GM21360 (cell line): ENCODE results near the gene LPIN1.
"Not testable (repeated sequence)": the region's sequence is repeated elsewhere in the genome, so short reads cannot be mapped to it uniquely, and the experiment has no call there.

Source experiments
- ATAC-seq: cut with Tn5 transposase; IDR thresholded peaks from one replicate; pipeline ENCODE4 v1.9.1; 2021; ENCODE audit warnings: mild to moderate bottlenecking, moderate library complexity; ENCODE audit not compliant: unreplicated experiment

LPIN1 gene

GRCh38 chr2:11829324-11829946 lies 83.0 kb downstream of the LPIN1 start:
- ATAC-seq: peak; percentile 36

- peak; percentile 66 for ATAC-seq
These were observed 83.7 kb downstream of the LPIN1 start for GRCh38 chr2:11829947-11830707.

- ATAC-seq: no peak
These were observed 84.4 kb downstream of the LPIN1 start for GRCh38 chr2:11830708-11831301.

GRCh38 chr2:11831415-11831814 lies 85.0 kb downstream of the LPIN1 start:
- no peak for ATAC-seq

GRCh38 chr2:11832531-11832930 lies 86.1 kb downstream of the LPIN1 start:
- no peak for ATAC-seq

- no peak for ATAC-seq
These were observed 87.2 kb downstream of the LPIN1 start for GRCh38 chr2:11833601-11834000.

GRCh38 chr2:11835403-11835802 lies 89.0 kb downstream of the LPIN1 start:
- no peak for ATAC-seq

- ATAC-seq: no peak
These were observed 90.3 kb downstream of the LPIN1 start for GRCh38 chr2:11836647-11837219.

- no peak for ATAC-seq
These were observed 91.7 kb downstream of the LPIN1 start for GRCh38 chr2:11837875-11838734.

- no peak for ATAC-seq
These were observed 93.5 kb downstream of the LPIN1 start for GRCh38 chr2:11839916-11840315.

GRCh38 chr2:11842336-11842735 lies 95.9 kb downstream of the LPIN1 start:
- no peak for ATAC-seq

- not testable (repeated sequence) for ATAC-seq
These were observed 98.4 kb downstream of the LPIN1 start for GRCh38 chr2:11844798-11845197.

- not testable (repeated sequence) for ATAC-seq
These were observed 101.5 kb downstream of the LPIN1 start for GRCh38 chr2:11847935-11848334.

GRCh38 chr2:11850082-11850481 lies 103.7 kb downstream of the LPIN1 start:
- ATAC-seq: no peak

GRCh38 chr2:11852526-11853196 lies 106.2 kb downstream of the LPIN1 start:
- ATAC-seq: no peak

- ATAC-seq: no peak
These were observed 106.8 kb downstream of the LPIN1 start for GRCh38 chr2:11853197-11853588.

- no peak for ATAC-seq
These were observed 108.8 kb downstream of the LPIN1 start for GRCh38 chr2:11855064-11855760.

- ATAC-seq: no peak
These were observed 109.7 kb downstream of the LPIN1 start for GRCh38 chr2:11856095-11856494.

GRCh38 chr2:11858883-11859282 lies 112.5 kb downstream of the LPIN1 start:
- no peak for ATAC-seq

- ATAC-seq: not testable (repeated sequence)
These were observed 113.5 kb downstream of the LPIN1 start for GRCh38 chr2:11859975-11860374.
